HEK293 (cell line): ENCODE data around the gene NPIPA7.
"Not testable (repeated sequence)": the region's sequence is repeated elsewhere in the genome, so short reads cannot be mapped to it uniquely, and the experiment has no call there.

Experiments
- TCF7L2 ChIP-seq: IDR thresholded peaks from 2 replicates; pipeline ENCODE4 v1.6.1; 2011; ENCODE audit warnings: low read depth, mild to moderate bottlenecking, inconsistent platforms, low read length, moderate library complexity, borderline replicate concordance
- YY1 ChIP-seq: fragments of 450-650 bp; formaldehyde crosslinking; IDR thresholded peaks from 2 replicates; pipeline ENCODE4 v1.5.1; 2018; ENCODE audit warnings: missing biosample characterization, missing genetic modification characterization
- ZNF266 ChIP-seq: fragments of 450-650 bp; formaldehyde crosslinking; IDR thresholded peaks from 2 replicates; pipeline ENCODE4 v1.5.1; 2016; ENCODE audit warnings: missing biosample characterization, missing genetic modification characterization, low read depth
- ZNF274 ChIP-seq, 2 experiments: fragments of 200-500 bp in 1 of 2; fragments of 450-650 bp in 1 of 2; sonication (Bioruptor generic) in 1 of 2; formaldehyde crosslinking in 1 of 2; IDR thresholded peaks; 2 replicates each; pipeline versions ENCODE4 v1.5.1 to v1.6.1; 2014 to 2016; ENCODE audit warnings: borderline replicate concordance in 1 of 2, inconsistent platforms in 1 of 2, low read length in 1 of 2, missing biosample characterization in 1 of 2, missing genetic modification characterization in 1 of 2
- ZNF548 ChIP-seq: fragments of 450-650 bp; formaldehyde crosslinking; IDR thresholded peaks from 2 replicates; pipeline ENCODE4 v1.5.1; 2016; ENCODE audit warnings: missing biosample characterization, missing genetic modification characterization
- TF ChIP-seq, protein P1 (sequence below): fragments of 450-650 bp; formaldehyde crosslinking; IDR thresholded peaks from 2 replicates; pipeline ENCODE4 v1.5.1; 2016; ENCODE audit warnings: missing biosample characterization, missing genetic modification characterization
- TF ChIP-seq, protein P2 (sequence below): IDR thresholded peaks from 2 replicates; pipeline ENCODE4 v1.6.1; 2011; ENCODE audit warnings: mild to moderate bottlenecking, low read depth, low read length, borderline replicate concordance

DNA sequence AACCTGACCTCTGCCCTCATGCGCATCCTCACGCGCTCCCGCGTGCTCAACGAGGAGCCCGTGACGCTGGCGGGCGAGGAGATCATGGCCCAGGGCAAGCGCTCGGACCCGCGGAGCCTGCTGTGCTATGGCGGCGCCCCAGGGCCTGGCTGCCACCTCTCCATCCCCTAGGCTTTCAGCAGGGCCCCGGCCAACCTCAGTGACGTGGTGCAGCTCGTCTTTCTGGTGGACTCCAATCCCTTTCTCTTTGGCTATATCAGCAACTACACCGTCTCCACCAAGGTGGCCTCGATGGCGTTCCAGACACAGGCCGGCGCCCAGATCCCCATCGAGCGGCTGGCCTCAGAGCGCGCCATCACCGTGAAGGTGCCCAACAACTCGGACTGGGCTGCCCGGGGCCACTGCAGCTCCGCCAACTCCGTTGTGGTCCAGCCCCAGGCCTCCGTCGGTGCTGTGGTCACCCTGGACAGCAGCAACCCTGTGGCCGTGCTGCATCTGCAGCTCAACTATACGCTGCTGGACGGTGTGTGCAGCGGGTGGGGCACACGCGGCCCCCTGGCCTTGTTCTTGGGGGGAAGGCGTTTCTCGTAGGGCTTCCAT is 7.7 kb upstream of the NPIPA7 start:
- not testable (repeated sequence) for TF ChIP-seq ZNF548 (tag by site-specific recombination); TCF7L2; ZNF266 (tag by site-specific recombination); YY1; ZNF274 (IDR thresholded peaks at IDR 0.05; ENCODE audit: low read length); ZNF274 (tag by site-specific recombination; IDR thresholded peaks at IDR 0.05; ENCODE audit: borderline replicate concordance)
- TF ChIP-seq, protein P1, sequence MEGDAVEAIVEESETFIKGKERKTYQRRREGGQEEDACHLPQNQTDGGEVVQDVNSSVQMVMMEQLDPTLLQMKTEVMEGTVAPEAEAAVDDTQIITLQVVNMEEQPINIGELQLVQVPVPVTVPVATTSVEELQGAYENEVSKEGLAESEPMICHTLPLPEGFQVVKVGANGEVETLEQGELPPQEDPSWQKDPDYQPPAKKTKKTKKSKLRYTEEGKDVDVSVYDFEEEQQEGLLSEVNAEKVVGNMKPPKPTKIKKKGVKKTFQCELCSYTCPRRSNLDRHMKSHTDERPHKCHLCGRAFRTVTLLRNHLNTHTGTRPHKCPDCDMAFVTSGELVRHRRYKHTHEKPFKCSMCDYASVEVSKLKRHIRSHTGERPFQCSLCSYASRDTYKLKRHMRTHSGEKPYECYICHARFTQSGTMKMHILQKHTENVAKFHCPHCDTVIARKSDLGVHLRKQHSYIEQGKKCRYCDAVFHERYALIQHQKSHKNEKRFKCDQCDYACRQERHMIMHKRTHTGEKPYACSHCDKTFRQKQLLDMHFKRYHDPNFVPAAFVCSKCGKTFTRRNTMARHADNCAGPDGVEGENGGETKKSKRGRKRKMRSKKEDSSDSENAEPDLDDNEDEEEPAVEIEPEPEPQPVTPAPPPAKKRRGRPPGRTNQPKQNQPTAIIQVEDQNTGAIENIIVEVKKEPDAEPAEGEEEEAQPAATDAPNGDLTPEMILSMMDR (tag by site-specific recombination): not testable (repeated sequence)
- TF ChIP-seq, protein P2, sequence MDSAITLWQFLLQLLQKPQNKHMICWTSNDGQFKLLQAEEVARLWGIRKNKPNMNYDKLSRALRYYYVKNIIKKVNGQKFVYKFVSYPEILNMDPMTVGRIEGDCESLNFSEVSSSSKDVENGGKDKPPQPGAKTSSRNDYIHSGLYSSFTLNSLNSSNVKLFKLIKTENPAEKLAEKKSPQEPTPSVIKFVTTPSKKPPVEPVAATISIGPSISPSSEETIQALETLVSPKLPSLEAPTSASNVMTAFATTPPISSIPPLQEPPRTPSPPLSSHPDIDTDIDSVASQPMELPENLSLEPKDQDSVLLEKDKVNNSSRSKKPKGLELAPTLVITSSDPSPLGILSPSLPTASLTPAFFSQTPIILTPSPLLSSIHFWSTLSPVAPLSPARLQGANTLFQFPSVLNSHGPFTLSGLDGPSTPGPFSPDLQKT: not testable (repeated sequence)
